Measurements from ENCODE around the gene MTIF2.
"Not testable (repeated sequence)": the region's sequence is repeated elsewhere in the genome, so short reads cannot be mapped to it uniquely, and the experiment has no call there.

The MTIF2 gene

DNA sequence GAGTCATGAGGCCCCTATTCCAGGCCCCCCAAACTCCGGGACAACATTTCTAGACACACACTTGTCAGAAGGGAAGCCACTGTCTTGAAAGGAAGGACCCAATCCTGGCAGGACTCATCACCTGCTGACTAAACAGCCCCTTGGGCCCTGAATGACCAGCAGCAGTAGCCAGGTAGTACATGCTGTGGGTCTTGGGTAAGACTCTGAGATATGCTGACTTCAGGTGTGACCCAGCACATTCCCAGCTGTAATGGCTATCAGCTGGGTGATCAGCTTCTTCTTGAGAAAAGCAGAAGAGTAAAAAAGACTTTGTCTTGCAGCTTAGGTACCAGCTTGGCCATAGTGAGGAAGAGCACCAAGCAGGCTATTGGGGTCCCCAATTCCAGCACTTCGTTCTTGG, 72.5 kb downstream of the MTIF2 start:
- DNase-seq (ENCODE audit: low read depth, low spot score): no peak

DNA sequence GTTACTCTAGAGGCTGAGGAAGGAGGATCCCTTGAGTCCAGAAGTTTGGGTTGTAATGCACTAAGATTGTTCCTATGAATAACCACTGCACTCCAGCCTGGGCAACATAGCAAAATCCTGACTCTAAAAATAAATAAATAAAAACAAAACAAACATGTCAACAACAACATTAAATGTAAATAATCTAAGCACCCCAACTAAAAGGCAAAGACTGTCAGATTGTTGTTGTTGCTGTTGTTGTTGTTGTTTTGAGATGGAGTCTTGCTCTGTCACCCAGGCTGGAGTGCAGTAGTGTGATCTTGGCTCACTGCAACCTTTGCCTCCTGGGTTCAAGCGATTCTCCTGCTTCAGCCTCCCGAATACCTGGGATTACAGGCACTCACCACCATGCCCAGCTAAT, 77.1 kb downstream of the MTIF2 start:
- not testable (repeated sequence) for DNase-seq (ENCODE audit: low read depth, low spot score)

DNA sequence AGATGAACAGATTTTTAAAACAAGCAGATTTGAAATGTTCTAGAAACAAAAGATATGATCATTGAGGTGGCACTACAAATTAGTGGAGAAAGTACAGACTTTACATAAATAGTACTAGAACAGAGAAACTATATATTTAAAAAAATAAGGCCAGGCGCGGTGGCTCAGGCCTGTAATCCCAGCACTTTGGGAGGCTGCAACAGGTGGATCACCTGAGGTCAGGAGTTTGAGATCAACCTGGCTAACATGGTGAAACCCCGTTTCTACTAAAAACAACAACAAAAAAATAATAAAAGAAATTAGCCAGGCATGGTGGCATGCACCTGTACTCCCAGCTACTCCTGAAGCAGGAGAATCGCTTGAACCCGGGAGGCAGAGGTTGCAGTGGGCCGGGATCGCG, 82.2 kb downstream of the MTIF2 start:
- not testable (repeated sequence) for DNase-seq (ENCODE audit: low read depth, low spot score)

Measured in astrocyte of the hippocampus (primary cell).